HG02970 (cell line): ENCODE measurements around the gene MYO5B.

Experiments used
- ATAC-seq: cut with Tn5 transposase; IDR thresholded peaks from one replicate; pipeline ENCODE4 v1.9.1; 2021; ENCODE audit warnings: mild to moderate bottlenecking, moderate library complexity, moderate number of reproducible peaks; ENCODE audit not compliant: unreplicated experiment, low FRiP score

Gene MYO5B

DNA sequence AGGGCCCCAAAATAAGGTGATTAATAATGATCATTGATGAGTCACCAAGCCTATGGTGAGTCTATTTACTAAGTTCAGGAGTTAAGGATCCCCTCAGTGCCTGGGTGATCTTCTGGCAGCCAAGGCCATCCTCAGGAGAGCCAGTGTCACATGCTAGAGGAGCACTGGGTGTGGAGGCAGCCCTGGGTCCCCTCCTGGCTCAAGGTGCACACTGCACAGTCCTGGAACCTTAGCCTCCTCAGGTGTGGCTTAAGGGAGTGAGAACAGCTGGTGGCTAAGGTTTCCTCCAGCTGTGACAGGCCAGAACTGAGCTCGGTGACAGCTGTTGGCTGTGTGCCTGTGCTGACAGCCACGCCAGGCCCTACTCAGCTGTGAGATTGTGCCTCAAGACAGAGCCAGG lies 329.5 kb downstream of the MYO5B start:
- no peak for ATAC-seq

DNA sequence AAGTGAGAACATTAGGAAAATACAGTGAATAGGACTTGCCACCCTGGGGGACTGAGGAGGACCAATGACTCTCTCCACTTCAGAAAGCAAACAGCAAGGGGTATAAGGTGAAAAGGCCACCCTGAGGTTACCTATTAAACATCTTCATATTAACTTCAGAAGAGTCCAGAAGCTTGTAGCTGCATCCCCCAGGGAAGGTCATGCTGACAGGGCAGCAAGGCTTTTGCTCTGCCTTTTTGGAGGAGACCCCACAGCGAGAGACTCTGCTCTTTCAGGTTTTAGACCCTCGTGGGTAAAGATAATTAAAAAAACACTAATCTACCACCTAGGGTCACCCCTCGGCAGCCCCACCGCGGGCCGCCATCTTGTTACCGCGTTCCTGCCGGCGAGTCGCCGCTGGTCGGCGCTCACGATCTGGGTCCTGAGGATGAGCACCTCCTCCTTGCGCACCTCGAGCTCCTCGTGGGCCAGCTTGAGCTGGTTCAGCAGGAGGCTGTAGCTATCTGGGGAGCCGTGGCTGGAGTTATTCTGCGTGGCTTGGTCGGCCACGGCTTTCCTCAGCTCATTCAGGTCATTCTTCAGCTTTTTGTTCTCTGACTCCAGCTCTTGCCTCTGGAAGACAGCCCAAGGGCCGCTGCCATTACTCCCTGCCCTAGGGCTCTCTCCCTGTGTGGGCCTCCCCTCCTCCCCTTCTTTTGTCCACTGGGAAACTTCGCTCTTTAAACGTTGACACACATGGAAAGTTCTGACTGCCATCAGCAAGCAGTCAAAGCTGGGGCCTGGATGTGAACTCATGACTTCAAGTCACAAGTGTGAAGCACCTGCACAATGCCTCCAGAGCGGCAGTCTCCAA lies 331.0 kb downstream of the MYO5B start:
- ATAC-seq: no peak

- no peak for ATAC-seq
These were observed 332.1 kb downstream of the MYO5B start for GRCh38 chr18:49862656-49863385.

GRCh38 chr18:49861659-49862058 lies 333.3 kb downstream of the MYO5B start:
- ATAC-seq: no peak

DNA sequence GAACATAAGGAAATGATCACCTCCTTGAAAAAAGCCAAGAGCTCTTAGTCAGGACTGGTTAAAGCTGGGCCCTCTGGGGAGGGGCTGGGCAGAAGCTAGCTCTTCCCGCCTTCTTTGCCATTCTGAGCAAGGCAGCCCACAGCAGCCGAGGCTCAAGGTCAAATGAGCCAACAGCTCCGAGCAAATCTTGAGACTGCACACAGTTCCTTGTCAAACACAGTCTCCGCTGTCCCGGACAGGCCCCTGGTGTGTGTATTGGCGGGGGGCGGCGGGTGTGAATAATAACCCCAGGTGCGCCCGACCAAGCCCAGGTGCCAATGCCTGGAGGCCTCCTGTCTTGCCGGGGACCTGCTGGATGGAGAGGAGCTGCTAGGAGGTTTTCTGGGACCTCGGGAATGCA lies 335.2 kb downstream of the MYO5B start:
- ATAC-seq: no peak

- no peak for ATAC-seq
These were observed 336.0 kb downstream of the MYO5B start for GRCh38 chr18:49859021-49859359.

DNA sequence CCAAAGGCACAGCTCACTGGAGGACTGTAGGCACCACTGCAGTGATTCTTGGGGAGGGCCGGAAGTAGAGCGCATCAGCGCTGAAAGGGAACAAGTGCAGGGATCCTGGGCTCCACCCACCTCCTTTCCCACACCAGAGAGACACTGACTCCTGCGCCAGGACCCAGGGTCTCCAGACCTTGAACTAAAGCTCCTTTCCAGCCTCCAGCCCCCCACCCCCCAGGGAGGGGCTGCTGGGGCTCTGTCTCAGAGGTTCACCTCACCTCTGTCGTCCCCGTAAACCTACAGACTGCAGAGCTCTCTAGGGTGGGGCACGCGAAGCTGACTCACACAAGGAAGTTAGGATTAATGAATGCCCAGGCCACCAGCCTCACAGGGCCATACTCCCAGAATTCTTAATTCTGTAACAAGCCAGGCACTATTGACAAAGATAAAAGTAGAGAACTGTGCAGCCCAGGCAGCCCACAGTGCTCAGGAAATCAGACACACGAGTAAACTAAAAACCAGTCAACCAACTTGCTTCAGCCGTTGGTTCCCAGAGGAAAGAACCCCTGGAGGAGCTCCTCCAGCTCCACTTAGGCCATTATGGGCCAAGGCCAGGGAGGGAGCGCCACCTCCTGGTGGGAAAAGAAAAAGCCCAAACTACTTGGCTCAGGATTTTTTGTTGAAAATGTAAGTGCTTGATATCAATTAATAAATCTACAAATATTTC lies 336.5 kb downstream of the MYO5B start:
- no peak for ATAC-seq

- no peak for ATAC-seq
These were observed 337.2 kb downstream of the MYO5B start for GRCh38 chr18:49857708-49858107.

GRCh38 chr18:49856496-49856895 lies 338.5 kb downstream of the MYO5B start:
- no peak for ATAC-seq

- no peak for ATAC-seq
These were observed 339.1 kb downstream of the MYO5B start for GRCh38 chr18:49855711-49856415.

DNA sequence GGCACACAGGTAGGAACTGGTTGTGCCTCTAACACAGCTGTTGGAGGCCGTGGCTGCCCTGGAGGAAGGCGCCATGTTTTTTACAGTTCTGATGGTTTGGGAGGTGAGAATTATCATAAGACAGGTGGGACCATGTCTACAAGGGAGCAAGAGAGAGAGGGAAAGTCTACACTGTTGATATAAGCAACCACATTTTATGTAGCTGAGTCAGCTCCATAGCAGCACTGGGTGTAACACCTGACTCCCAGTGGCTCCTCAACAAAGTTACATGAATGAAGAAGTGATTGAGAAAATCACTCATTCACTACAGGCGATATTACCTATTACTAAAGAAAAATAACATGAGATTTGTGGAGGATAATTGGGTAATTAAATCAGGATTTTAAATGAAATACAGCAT lies 340.3 kb downstream of the MYO5B start:
- no peak for ATAC-seq

DNA sequence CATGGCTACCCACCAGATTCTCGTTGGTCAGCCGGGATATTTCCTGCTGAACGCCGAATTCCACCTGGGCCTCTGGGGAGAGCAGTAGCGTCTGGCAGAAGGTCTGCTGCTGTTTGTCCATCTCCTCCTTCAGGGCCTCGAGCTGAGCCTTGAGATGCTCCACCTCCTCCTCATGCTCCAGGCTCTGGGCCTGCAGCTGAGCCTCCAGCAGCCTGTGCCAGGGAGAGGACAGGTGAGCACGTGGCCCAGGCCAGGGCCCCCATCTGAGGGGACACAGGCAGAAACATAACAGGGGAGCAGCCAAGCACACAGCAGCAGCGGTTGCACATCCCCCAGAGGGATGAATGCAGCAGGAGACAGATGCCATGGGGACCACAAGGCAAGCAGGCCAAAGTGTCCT lies 341.5 kb downstream of the MYO5B start:
- ATAC-seq: no peak

- ATAC-seq: no peak
These were observed 341.9 kb downstream of the MYO5B start for GRCh38 chr18:49853011-49853410.

DNA sequence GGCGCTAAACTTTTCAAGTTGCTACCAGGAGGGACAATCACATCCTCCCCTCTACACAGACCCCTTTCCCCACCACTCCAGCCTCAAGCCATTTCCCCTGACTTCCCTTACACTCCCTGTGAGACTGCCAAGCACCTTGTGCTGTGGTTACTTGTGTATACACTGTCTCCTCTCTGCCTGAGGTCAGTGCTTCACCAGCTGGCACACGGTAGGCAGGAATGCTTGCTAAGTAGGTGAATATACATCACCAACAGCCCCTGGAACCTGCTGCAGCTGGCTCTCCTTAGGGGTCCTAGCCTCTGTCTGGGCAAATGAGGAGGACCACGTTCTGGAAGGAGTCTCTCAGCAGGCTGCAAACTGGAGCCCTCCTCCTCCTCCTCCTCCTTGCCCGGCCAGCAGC lies 343.3 kb downstream of the MYO5B start:
- no peak for ATAC-seq

GRCh38 chr18:49850636-49851035 lies 344.3 kb downstream of the MYO5B start:
- no peak for ATAC-seq

GRCh38 chr18:49849331-49850217 lies 345.4 kb downstream of the MYO5B start:
- ATAC-seq: no peak

GRCh38 chr18:49848115-49848514 lies 346.8 kb downstream of the MYO5B start:
- no peak for ATAC-seq

- no peak for ATAC-seq
These were observed 347.4 kb downstream of the MYO5B start for GRCh38 chr18:49847524-49847923.

- no peak for ATAC-seq
These were observed 348.1 kb downstream of the MYO5B start for GRCh38 chr18:49846718-49847470.
